ENCODE measurements around the gene PLPPR4.

PLPPR4 gene

DNA sequence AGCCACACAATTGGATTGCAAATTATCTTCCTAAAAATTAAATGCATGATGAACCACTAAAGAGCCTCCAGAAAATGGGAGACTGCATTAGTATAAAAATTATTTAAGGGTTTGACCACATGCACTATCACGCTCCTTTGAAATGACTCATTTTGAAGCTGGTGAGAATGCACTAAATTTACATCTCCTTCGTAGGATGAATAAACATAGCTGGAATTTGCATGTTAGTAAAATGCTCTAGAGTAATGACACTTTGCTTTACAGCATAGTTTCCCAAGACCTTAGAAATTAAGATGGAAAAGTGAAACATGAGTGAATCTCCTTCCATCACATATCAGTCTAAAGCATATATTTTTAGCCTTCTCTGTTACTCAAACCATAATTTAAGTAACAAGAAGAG, 2.4 kb downstream of the PLPPR4 start:
- H3K4me3 ChIP-seq (ENCODE audit: low read depth, low read length), result no peak overlapping the region
- TF ChIP-seq, protein P1, sequence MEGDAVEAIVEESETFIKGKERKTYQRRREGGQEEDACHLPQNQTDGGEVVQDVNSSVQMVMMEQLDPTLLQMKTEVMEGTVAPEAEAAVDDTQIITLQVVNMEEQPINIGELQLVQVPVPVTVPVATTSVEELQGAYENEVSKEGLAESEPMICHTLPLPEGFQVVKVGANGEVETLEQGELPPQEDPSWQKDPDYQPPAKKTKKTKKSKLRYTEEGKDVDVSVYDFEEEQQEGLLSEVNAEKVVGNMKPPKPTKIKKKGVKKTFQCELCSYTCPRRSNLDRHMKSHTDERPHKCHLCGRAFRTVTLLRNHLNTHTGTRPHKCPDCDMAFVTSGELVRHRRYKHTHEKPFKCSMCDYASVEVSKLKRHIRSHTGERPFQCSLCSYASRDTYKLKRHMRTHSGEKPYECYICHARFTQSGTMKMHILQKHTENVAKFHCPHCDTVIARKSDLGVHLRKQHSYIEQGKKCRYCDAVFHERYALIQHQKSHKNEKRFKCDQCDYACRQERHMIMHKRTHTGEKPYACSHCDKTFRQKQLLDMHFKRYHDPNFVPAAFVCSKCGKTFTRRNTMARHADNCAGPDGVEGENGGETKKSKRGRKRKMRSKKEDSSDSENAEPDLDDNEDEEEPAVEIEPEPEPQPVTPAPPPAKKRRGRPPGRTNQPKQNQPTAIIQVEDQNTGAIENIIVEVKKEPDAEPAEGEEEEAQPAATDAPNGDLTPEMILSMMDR (IDR thresholded peaks at IDR 0.05; ENCODE audit: low read depth, low read length), result no peak

GRCh38 chr1:99268021-99268420, 3.7 kb downstream of the PLPPR4 start:
- TF ChIP-seq, protein P1 (IDR thresholded peaks at IDR 0.05; ENCODE audit: low read depth, low read length), result no peak
- H3K4me3 ChIP-seq (ENCODE audit: low read depth, low read length), result no peak overlapping the region

- TF ChIP-seq, protein P1 (IDR thresholded peaks at IDR 0.05; ENCODE audit: low read depth, low read length), result no peak
- no peak overlapping the region for H3K4me3 ChIP-seq (ENCODE audit: low read depth, low read length)
These were observed 5.0 kb downstream of the PLPPR4 start for GRCh38 chr1:99269321-99269720.

DNA sequence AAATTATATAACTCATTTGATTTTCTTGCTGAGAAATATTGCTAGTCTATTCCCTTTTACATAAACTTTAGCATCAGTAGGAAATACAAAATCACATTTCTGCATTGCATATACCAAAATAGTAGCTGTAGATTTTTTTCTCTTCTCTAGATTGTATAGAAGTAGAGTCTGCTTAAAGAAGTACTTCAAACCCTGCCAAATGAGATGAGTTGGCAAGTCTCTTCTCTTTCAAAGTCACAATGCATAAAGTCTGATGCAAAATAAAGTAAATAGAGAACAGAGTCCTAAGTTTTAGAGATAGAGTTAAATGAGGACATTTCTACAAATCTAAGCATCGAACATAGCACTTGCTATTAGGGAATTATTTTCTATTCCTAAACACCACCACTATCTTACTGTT, 6.4 kb downstream of the PLPPR4 start:
- no peak overlapping the region for H3K4me3 ChIP-seq (ENCODE audit: low read depth, low read length)
- TF ChIP-seq, protein P1 (IDR thresholded peaks at IDR 0.05; ENCODE audit: low read depth, low read length), result no peak

GRCh38 chr1:99271249-99271648, 7.0 kb downstream of the PLPPR4 start:
- TF ChIP-seq, protein P1 (IDR thresholded peaks at IDR 0.05; ENCODE audit: low read depth, low read length), result no peak
- H3K4me3 ChIP-seq (ENCODE audit: low read depth, low read length), result no peak overlapping the region

- no peak overlapping the region for H3K4me3 ChIP-seq (ENCODE audit: low read depth, low read length)
- TF ChIP-seq, protein P1 (IDR thresholded peaks at IDR 0.05; ENCODE audit: low read depth, low read length), result no peak
These were observed 12.8 kb downstream of the PLPPR4 start for GRCh38 chr1:99277066-99277465.

DNA sequence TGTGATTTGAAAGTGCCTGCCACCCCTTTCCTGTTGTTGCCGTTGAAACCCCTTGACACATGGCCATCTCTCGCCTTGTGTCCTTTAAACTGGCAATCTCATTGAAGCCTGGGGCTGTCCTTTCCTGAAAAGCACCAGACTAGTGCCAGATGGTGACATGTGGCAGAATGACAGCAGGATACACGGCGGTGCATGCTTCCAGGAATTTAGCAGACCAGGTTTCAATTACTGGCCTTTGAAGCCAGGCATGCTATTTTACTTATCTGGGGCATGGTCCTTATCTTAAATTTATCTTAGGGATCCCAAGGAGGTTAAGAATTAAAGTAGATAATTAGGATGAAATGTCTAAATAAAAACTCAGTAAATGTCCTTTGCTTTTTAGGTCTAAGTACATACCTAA, 15.2 kb downstream of the PLPPR4 start:
- H3K4me3 ChIP-seq (ENCODE audit: low read depth, low read length), result no peak overlapping the region
- TF ChIP-seq, protein P1 (IDR thresholded peaks at IDR 0.05; ENCODE audit: low read depth, low read length), result no peak
